Mesendoderm (in vitro differentiated cells): ENCODE data around the gene SLC4A1. TPM values are rescaled to one million over a fixed set of nuclear protein-coding genes. Genes with fewer than 3 reads are reported as not detected.

Experiments
- DNase-seq: peaks from one replicate; pipeline ENCODE4 v3.0.0; 2013
- H2AK5ac ChIP-seq: 2 replicates; pipeline ENCODE4 v1.6.1; 2013; ENCODE audit warnings: low read length, inconsistent platforms
- H2BK120ac ChIP-seq: 2 replicates; pipeline ENCODE4 v1.6.1; 2013; ENCODE audit warnings: low read depth, mild to moderate bottlenecking, low read length, moderate library complexity, mixed read lengths
- H2BK15ac ChIP-seq: replicated peaks from 2 replicates; pipeline ENCODE4 v1.6.1; 2013; ENCODE audit warnings: low read depth, mild to moderate bottlenecking, moderate library complexity
- H2BK5ac ChIP-seq: 2 replicates; pipeline ENCODE4 v1.6.1; 2013; ENCODE audit warnings: low read length, inconsistent platforms
- H3K18ac ChIP-seq: 2 replicates; pipeline ENCODE4 v1.6.1; 2013; ENCODE audit warnings: mild to moderate bottlenecking, low read length, mixed read lengths
- H3K23ac ChIP-seq: one replicate; pipeline ENCODE4 v1.6.1; 2013; ENCODE audit warnings: low read length
- H3K27ac ChIP-seq: 2 replicates; pipeline ENCODE4 v1.5.1; 2013; ENCODE audit warnings: low read depth, mild to moderate bottlenecking, inconsistent platforms, low read length, moderate library complexity
- H3K27me3 ChIP-seq: 2 replicates; pipeline ENCODE4 v1.6.1; 2013; ENCODE audit warnings: low read length, control low read depth, mild to moderate bottlenecking, inconsistent platforms; ENCODE audit not compliant: insufficient read depth, poor library complexity
- H3K36me3 ChIP-seq: 2 replicates; pipeline ENCODE4 v1.6.1; 2013; ENCODE audit warnings: low read length, inconsistent platforms; ENCODE audit not compliant: control insufficient read depth, insufficient read depth
- H3K4ac ChIP-seq: one replicate; pipeline ENCODE4 v1.6.1; 2013; ENCODE audit warnings: low read depth, mild to moderate bottlenecking, low read length, moderate library complexity
- H3K4me1 ChIP-seq: 2 replicates; pipeline ENCODE4 v1.6.1; 2013; ENCODE audit warnings: low read depth, low read length, inconsistent platforms; ENCODE audit not compliant: control insufficient read depth
- H3K4me2 ChIP-seq: 2 replicates; pipeline ENCODE4 v1.6.1; 2013; ENCODE audit warnings: low read length
- H3K4me3 ChIP-seq: 2 replicates; pipeline ENCODE4 v1.5.1; 2013; ENCODE audit warnings: mild to moderate bottlenecking, low read length
- H3K56ac ChIP-seq: one replicate; pipeline ENCODE4 v1.6.1; 2013; ENCODE audit warnings: low read length
- H3K79me1 ChIP-seq: 2 replicates; pipeline ENCODE4 v1.6.1; 2013; ENCODE audit warnings: low read length, inconsistent platforms
- H3K79me2 ChIP-seq: 2 replicates; pipeline ENCODE4 v1.6.1; 2013; ENCODE audit warnings: mild to moderate bottlenecking, low read length; ENCODE audit not compliant: control insufficient read depth, insufficient read depth
- H3K9ac ChIP-seq: 2 replicates; pipeline ENCODE4 v1.6.1; 2013; ENCODE audit warnings: low read length, inconsistent platforms
- H4K5ac ChIP-seq: one replicate; pipeline ENCODE4 v1.6.1; 2013; ENCODE audit warnings: low read length
- H4K8ac ChIP-seq: one replicate; pipeline ENCODE4 v1.6.1; 2013; ENCODE audit warnings: low read depth, mild to moderate bottlenecking, control low read depth, low read length, moderate library complexity
- WGBS: extraction: QIAGEN DNeasy Blood & Tissue Kit; methylation state at CpG from one replicate; pipeline ENCODE4 v1.1.7; 2013; ENCODE audit warnings: low lambda C conversion rate, missing lambda C conversion rate; ENCODE audit not compliant: insufficient coverage; ENCODE audit errors: extremely low coverage; 5-methylcytosine and 5-hydroxymethylcytosine counted together
- polyA plus RNA-seq, 2 experiments: library from polyadenylated mRNA; stranded (reverse); fragments of 200-250 nt; gene quantifications; one replicate each; pipeline ENCODE4 v1.2.3, GENCODE V29; 2013

SLC4A1 gene
- 0.04 TPM for polyA plus RNA-seq (2013, experiment 1 of 2)
- polyA plus RNA-seq (2013, experiment 2 of 2): 0.01 TPM

DNA sequence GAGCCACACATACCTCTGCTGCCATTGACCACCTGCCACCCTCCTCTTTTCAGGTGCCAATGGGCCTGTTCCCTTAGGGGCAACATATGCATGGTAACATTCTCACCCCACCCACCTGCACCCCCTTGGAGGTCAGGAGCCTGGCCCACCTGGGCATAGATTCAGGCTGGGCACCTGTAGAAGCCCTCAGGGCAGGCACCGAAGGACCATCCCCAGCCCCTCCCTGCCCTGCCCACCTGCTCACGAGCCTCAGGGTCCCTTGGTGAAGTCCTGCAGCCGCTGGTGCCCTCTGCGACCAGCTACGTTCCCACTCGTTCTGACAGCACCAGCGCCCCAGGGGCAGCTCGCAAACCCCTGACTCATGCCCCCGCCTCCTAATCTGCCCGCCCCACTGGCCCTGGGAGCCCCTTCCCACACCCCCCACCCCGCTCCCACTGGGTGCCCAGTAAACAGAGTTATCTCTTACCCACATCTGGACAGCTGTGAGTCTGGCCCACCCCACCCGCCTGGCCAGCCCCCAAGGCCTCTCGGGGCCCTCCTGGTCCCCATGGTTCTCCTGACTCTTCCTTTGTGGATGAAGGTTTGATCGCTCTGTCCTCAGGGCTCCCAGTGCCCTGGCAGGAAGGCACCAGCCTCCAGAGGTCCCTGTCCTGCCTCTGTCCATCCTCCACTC, at the start of gene SLC4A1:
SLC4A1 (minus strand) TSS at position 318 of the 673 bp plus-strand sequence. CDS start 5,269 bp downstream, outside the sequence.
- no peak within 1 kb of the TSS for H2BK5ac ChIP-seq
- H3K9ac ChIP-seq: no peak within 1 kb of the TSS
- no peak within 1 kb of the TSS for H3K4me2 ChIP-seq
- no peak within 1 kb of the TSS for H2BK15ac ChIP-seq
- H2BK120ac ChIP-seq: no peak within 1 kb of the TSS
- H3K27ac ChIP-seq: no peak within 1 kb of the TSS
- no peak within 1 kb of the TSS for H3K4ac ChIP-seq
- DNase-seq: no peak
- no CpG with 5 or more reads among the region's 14 CpGs for WGBS
- H3K36me3 ChIP-seq: no peaks in the 10 kb centered on the region
- H3K4me3 ChIP-seq: no peak within 1 kb of the TSS
- no peaks in the 10 kb centered on the region for H3K79me2 ChIP-seq
- no peak within 1 kb of the TSS for H2AK5ac ChIP-seq
- H3K56ac ChIP-seq: no peak within 1 kb of the TSS
- H4K5ac ChIP-seq: no peak within 1 kb of the TSS
- no peaks in the 10 kb centered on the region for H3K4me1 ChIP-seq
- H3K23ac ChIP-seq: no peak within 1 kb of the TSS
- H4K8ac ChIP-seq: no peak within 1 kb of the TSS
- no peaks in the 10 kb centered on the region for H3K27me3 ChIP-seq
- H3K79me1 ChIP-seq: no peaks in the 10 kb centered on the region
- no peak within 1 kb of the TSS for H3K18ac ChIP-seq

DNA sequence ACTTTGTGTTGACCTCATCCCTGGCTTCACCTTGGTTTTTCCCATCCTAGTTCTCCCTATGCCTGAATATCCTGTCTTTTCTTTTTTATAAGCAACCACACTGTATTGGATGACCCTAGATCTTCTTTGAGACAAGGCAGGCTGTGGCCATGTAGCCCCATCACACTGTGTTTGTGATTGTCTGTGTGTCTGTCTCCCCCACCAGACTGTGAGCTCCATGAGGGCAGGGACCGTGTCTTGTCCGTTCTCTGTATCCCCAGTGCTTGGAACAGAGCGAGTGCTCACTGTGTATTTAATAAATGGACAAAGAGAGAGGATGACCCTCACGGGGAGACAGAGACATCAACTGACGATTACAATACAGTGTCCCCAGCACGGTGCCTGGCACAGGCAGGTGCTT, 49.6 kb upstream of the SLC4A1 start:
- Histone ChIP-seq H3K23ac (no peak overlapping the region), H3K27ac (no peak overlapping the region), H3K4me3 (no peak overlapping the region), H3K4me2 (no peak overlapping the region), H2BK120ac (no peak overlapping the region), H3K9ac (no peak overlapping the region), H3K79me1 (peaks cover under 1% of the 10 kb centered on the region), H2AK5ac (no peak overlapping the region), H3K36me3 (peaks cover 6% of the 10 kb centered on the region), H3K18ac (no peak overlapping the region), H3K56ac (no peak overlapping the region), H4K5ac (no peak overlapping the region), H3K4ac (no peak overlapping the region), H3K79me2 (no peaks in the 10 kb centered on the region), H4K8ac (no peak overlapping the region), H3K27me3 (no peaks in the 10 kb centered on the region), H3K4me1 (peaks cover 5% of the 10 kb centered on the region), H2BK15ac (no peak overlapping the region), H2BK5ac (no peak overlapping the region)
- WGBS: no CpG with 5 or more reads among the region's 6 CpGs
- no peak for DNase-seq

DNA sequence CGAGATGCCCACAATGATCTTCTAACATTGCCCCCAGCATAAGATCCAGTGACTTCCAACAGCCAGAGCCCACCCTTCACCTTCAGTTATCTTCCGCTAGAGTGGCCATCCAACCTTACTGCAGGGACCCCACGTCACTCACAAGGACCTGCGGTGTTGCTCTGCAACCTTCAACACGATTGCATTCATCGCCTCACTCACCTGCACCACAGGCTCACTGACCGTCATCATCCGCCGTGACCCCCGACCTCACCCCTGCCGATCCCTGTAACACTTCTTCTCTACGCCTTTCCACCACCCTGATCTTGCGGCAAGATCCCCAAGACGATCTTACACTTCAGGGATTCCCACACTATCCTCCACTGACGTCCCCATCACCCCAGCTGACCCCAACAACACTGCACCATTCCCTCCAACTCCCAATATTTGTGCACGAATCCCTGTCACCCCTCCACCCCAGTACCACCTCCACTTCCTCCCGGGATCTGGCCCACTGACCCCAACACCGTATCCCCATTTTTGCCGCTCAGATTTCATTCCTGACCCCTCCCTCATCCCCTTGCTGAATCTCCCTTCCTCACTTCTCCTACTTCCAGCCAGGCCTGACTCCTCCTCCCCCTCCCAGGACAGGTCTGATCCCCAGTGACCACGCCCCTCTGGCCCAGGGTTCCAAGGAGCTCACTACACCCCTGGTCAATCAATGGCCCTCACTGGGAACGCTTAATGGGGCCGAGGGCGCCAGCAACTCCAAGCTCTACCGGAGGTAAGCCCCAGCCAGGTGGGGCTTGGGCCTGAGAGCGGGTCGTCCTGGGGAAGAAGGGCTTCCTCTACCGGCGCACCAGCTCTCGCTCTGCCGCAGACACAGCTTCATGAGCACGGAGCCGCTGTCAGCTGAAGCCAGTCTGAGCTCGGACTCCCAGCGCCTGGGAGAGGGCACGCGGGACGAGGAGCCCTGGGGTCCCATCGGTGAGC, 48.1 kb upstream of the SLC4A1 start:
- no CpG with 5 or more reads among the region's 38 CpGs for WGBS
- Histone ChIP-seq H3K27me3 (no peaks in the 10 kb centered on the region), H3K4me1 (peaks cover 5% of the 10 kb centered on the region), H2BK5ac (no peak overlapping the region), H3K18ac (no peak overlapping the region), H3K4me3 (peak overlapping the region; percentile 20), H3K4ac (no peak overlapping the region), H3K56ac (peak overlapping the region; percentile 90), H3K9ac (peak overlapping the region; percentile 72), H2BK120ac (no peak overlapping the region), H3K79me2 (no peaks in the 10 kb centered on the region), H3K4me2 (peak overlapping the region; percentile 84), H3K23ac (peak overlapping the region; percentile 72), H3K27ac (no peak overlapping the region), H3K36me3 (peaks cover 6% of the 10 kb centered on the region), H3K79me1 (no peaks in the 10 kb centered on the region), H4K5ac (no peak overlapping the region), H2BK15ac (no peak overlapping the region), H4K8ac (no peak overlapping the region), H2AK5ac (no peak overlapping the region)
- DNase-seq: peak; percentile 94

DNA sequence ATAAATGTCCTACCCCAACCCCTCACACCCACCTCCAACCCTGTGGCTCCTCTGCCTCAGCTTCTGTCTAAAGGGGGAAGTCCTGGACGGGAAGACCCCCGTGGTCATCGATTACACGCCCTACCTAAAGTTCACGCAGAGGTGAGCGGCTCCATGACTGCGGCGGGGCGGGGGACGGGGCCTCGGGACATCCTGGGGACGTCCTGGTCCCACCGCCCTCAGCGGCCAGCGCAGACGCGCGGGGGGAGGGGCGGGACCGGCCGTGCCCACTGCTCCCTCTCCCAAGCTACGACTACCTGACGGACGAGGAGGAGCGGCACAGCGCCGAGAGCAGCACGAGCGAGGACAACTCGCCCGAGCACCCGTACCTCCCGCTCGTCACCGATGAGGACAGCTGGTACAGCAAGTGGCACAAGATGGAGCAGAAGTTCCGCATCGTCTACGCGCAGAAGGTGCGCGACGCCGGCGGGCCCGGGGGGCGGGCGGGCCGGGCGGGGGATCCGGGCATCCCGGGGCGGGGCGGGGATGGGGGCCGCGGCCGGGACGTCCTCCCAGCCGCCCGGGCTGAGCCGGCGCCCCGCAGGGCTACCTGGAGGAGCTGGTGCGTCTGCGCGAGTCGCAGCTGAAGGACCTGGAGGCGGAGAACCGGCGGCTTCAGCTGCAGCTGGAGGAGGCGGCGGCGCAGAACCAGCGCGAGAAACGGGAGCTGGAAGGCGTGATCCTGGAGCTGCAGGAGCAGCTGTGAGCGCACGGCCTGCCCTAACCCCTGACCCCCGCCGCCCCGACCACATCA, 47.1 kb upstream of the SLC4A1 start:
- peak overlapping the region; percentile 40 for H3K9ac ChIP-seq
- H3K4ac ChIP-seq: no peak overlapping the region
- H3K4me3 ChIP-seq: no peak overlapping the region
- peak overlapping the region; percentile 84 for H3K4me2 ChIP-seq
- H2BK120ac ChIP-seq: no peak overlapping the region
- H3K79me1 ChIP-seq: no peaks in the 10 kb centered on the region
- no peak overlapping the region for H3K23ac ChIP-seq
- H4K8ac ChIP-seq: no peak overlapping the region
- H3K4me1 ChIP-seq: peaks cover 5% of the 10 kb centered on the region
- H4K5ac ChIP-seq: no peak overlapping the region
- H3K79me2 ChIP-seq: no peaks in the 10 kb centered on the region
- DNase-seq: peak; percentile 75
- H3K36me3 ChIP-seq: peaks cover 4% of the 10 kb centered on the region
- H3K27me3 ChIP-seq: no peaks in the 10 kb centered on the region
- H3K18ac ChIP-seq: no peak overlapping the region
- no peak overlapping the region for H2AK5ac ChIP-seq
- H2BK15ac ChIP-seq: no peak overlapping the region
- peak overlapping the region; percentile 71 for H3K56ac ChIP-seq
- no CpG with 5 or more reads among the region's 81 CpGs for WGBS
- no peak overlapping the region for H3K27ac ChIP-seq
- no peak overlapping the region for H2BK5ac ChIP-seq

DNA sequence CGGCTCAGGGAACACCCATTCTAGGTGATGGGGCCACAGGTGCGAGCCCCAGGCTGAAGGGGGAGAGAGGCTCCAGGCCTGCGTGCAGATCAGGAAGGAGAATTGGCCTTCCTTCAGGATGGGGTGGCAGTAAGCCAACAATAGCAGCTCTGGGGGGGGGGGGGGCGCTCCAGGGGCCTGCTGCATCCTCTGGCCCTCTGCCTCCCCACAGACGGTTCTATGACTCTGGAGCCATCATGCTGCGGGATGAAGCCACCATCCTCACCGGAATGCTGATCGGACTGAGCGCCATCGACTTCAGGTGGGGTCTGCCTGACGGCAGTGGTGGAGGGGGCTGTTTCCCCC, 46.6 kb upstream of the SLC4A1 start:
- H3K23ac ChIP-seq: no peak overlapping the region
- H3K4me2 ChIP-seq: no peak overlapping the region
- no peaks in the 10 kb centered on the region for H3K79me1 ChIP-seq
- no peak overlapping the region for H4K5ac ChIP-seq
- no peaks in the 10 kb centered on the region for H3K36me3 ChIP-seq
- no peak overlapping the region for H3K18ac ChIP-seq
- no peak overlapping the region for H2BK120ac ChIP-seq
- no peak overlapping the region for H3K4ac ChIP-seq
- H2AK5ac ChIP-seq: no peak overlapping the region
- DNase-seq: no peak
- H3K9ac ChIP-seq: no peak overlapping the region
- H3K27ac ChIP-seq: no peak overlapping the region
- WGBS: no CpG with 5 or more reads among the region's 11 CpGs
- H2BK5ac ChIP-seq: no peak overlapping the region
- no peak overlapping the region for H3K4me3 ChIP-seq
- H4K8ac ChIP-seq: no peak overlapping the region
- H2BK15ac ChIP-seq: no peak overlapping the region
- H3K79me2 ChIP-seq: no peaks in the 10 kb centered on the region
- no peaks in the 10 kb centered on the region for H3K27me3 ChIP-seq
- no peak overlapping the region for H3K56ac ChIP-seq
- peaks cover 5% of the 10 kb centered on the region for H3K4me1 ChIP-seq
